GM18861 (cell line): Measurements from ENCODE around the gene PRELID1.
"Not testable (repeated sequence)": the region's sequence is repeated elsewhere in the genome, so short reads cannot be mapped to it uniquely, and the experiment has no call there.

Source experiments
- ATAC-seq: cut with Tn5 transposase; IDR thresholded peaks from one replicate; pipeline ENCODE4 v1.9.1; 2021; ENCODE audit not compliant: unreplicated experiment

Gene PRELID1, protein sequence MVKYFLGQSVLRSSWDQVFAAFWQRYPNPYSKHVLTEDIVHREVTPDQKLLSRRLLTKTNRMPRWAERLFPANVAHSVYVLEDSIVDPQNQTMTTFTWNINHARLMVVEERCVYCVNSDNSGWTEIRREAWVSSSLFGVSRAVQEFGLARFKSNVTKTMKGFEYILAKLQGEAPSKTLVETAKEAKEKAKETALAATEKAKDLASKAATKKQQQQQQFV

DNA sequence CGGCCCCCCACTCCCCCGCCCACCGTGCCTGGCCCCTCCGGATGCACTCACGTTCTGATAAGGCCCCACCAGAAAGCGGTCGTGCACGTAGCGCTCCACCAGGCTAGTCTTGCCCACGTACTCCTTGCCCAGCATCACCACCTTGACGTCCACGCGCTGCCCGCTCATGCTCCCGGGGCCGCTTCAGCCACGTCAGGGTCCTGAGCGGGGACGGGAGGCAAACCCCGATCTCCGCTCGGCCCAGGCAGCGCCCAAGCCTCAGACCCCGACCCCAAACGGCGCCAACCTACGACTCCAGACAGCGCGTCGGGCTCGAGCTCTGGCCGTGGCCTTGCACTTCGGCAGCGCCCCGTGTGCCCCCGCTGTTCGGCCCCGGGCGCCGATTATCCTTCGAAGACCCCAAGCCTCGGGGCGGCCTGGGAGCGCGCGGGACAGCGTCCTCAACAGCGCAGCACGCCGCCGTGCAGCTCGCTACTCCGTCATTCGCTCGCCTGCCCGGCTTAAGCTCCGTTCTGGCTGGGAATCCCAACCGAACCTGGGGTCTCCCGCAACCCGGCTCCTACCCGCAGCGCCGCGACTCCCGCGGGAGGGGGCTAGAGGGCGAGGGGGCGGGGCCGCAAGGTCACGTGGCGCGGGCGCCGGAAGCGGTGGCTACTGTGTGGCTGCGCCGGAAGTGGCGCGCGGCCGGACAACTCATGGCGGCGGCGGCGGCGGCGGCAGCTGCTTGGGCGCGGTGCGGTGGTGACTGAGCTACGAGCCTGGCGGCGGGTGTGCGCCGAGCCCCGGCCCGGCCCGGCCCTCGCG lies at the start of gene PRELID1, which contains the start of gene RAB24:
Gene PRELID1, plus strand, starts transcription at position 679 of the 804 bp plus-strand sequence. CDS start 187 bp downstream, outside the sequence.
Gene RAB24, minus strand, starts transcription at position 599 of the 804 bp plus-strand sequence. Its CDS starts 431 bp downstream, at position 168.
- ATAC-seq = peak; percentile 34

DNA sequence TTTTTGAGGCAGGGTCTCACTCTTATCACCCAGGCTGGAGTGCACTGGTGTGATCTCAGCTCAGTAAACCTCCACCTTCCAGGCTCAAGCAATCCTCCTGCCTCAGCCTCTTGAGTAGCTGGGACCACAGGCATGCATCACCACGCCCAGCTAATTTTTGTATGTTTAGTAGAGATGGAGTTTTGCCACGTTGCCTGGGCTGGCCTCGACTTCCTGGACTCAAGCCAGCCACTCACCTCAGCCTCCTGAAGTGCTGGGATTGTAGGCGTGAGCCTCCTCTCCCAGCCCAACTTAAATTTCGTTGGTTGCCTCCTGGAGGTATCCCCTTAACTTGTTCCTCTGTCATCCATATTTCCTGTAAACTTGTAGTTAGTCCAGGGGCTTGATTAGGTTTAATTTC lies 47.3 kb upstream of the PRELID1 start:
- ATAC-seq = no peak

DNA sequence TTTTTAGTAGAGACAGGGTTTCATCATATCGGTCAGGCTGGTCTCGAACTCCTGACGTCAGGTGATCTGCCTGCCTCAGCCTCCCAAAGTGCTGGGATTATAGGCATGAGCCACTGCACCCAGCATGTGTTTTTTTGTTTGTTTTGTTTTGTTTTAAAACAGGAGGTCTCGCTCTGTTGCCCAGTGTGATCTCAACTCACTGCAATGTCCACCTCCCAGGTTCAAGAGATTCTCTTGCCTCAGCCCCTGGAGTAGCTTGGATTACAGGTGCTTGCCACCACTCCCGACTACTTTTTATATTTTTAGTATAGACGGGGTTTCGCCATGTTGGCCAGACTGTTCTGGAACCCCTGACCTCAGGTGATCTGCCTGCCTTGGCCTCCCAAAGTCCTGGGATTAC lies 44.9 kb upstream of the PRELID1 start:
- ATAC-seq = not testable (repeated sequence)

DNA sequence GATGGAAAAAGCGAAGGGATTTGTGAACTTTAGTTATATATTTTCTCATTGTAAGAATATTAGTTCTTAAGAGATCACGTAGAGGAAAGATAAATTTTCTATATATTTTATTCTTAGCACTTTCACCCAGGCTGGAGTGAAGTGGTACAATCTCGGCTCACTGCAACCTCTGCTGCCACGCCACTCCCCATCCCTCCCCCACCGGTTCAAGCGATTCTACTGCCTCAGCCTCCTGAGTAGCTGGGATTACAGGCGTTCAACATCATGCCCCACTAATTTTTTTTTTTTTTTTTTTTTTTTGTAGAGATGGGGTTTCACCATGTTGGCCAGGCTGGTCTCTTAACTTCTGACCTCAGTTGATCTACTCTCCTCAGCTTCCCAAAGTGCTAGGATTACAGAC lies 42.6 kb upstream of the PRELID1 start:
- ATAC-seq = no peak

DNA sequence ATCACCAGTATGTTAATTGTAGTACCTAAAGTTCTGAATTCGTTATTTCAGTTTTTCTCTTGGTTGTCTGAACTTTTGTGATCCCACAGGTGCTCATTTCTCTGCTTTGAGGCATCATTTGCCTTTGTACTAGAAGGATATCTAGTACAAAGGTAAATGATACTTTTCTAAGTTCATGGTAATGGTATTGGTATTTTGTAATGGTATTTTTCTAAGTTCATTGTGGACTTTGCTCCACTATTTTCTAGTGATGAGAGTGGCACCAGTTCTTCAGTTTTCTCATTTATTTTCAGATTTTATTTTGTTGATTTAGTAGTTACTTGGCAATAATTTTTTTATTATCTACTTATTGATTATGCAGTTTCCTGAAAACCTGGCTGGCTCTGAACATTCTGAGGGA lies 42.1 kb upstream of the PRELID1 start:
- no peak for ATAC-seq

DNA sequence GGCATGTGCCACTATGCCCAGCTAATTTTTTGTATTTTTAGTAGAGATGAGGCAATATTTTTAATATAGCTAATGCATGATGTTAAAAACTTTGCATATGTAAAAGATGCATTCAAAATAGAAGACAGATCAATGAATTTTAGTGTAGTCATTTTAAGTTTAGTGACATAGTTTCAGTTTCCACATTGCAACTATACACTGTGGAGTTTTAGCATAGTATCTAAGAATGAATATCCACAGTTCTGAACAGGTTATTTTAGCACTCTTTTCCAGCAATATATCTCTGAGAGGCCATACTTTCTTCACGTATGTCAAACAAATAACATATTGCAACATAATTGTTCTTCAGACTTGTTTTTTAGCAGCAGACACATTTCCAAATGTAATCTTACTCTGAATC lies 39.4 kb upstream of the PRELID1 start:
- ATAC-seq = no peak

DNA sequence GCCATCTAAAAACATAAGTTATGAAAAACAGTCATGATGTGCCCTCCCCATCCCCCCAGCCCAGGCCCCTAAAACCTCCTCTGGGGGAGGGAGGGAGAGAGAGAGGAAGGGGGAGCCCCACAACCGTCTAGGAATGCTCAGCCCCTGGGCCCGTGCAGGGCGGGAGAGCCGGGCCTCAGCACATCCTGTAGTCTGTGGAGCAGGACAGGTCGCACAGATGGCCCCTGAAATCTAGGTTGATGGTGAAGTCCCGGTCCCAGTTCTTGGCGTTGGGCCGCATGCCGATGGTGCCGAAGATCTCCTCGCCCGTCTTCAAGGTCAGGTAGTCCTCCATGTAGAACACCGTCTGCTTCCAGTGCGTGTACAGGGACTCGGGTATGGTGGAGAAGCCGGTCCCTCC lies 38.2 kb upstream of the PRELID1 start:
- no peak for ATAC-seq

DNA sequence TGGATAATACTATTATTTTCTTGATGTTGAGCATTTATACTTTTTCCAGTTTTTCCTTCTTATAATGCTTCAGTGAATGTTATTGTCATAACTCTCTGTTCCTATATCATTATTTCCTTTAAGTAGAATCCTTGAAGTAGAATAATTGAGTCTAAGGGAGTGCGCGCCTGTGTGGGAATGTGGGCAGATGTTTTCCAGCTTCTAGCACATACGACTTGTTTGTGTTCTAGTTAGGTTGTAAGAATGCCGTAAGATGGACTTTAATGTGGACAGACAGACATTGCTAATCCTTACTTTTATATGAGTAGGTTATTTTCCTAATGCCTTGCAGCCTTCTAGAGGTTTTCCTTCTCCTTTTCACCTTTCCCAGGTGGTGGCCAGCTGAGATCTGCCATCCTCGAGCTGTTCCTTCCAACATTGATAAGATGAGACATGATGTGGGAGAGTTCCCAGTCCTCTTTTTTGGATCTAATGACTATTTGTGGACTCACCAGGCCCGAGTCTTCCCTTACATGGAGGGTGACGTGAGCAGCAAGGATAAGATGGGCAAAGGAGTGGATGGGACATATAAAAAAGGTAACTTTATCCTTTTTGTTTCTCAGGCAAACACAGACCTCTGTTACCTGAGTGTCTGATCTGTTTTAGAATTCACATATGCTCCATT lies 34.2 kb upstream of the PRELID1 start:
- ATAC-seq = no peak

DNA sequence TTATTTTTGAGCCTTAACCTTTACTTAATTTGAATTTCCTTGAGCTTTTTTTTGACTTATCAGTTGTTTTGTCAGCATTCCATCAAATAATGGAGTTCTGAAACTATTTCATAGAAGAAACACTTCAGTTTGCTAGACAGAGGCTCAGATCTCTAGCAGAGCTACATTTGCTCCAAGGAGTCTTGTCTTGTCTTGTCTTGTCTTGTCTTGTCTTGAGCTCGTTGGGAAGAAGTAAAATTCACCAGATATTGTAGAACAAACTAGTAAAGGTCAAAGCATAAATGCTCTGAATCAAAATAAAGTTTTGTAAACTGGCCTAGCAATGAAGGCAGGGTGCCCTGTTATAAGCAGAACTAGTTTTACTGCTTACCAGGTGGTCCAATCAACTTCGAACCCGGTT lies 33.6 kb upstream of the PRELID1 start:
- no peak for ATAC-seq

DNA sequence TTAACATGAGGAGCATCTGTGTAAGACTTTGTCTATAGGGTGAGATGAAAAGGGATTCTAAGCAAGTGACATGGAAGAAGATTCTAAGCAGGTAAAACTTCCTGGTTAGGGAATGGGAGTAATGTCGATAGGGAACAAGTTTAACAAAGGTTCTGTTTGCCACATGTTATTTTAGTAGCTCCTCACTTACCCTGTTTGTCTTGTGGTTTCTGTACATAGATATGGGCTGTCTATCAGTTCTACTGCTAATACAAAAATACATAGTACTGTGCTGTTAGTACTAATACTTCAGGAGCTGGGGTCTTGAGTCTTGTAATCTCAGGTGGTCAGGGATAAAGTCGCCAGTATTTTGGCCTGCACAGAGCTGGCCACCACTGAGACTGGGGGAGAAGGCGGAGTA lies 32.9 kb upstream of the PRELID1 start:
- ATAC-seq = no peak

DNA sequence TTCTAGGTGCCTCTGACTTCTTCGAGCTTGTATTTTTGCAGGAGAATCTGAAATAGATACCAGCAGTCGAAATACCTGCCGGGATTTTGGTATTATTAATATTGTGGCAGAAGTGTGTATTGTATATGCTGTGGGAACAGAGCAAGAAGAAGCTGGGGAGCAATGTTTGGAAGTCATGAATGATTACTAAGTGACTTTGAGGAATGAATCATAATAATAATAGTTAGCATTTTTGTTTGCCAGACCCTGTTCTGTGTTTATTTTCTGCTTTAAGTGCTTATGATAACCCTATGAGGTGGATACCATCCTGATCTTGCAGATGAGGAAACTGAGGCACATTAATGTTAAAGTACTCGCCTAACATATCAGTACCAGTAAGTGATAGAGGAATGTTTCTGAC lies 32.5 kb upstream of the PRELID1 start:
- ATAC-seq = no peak

DNA sequence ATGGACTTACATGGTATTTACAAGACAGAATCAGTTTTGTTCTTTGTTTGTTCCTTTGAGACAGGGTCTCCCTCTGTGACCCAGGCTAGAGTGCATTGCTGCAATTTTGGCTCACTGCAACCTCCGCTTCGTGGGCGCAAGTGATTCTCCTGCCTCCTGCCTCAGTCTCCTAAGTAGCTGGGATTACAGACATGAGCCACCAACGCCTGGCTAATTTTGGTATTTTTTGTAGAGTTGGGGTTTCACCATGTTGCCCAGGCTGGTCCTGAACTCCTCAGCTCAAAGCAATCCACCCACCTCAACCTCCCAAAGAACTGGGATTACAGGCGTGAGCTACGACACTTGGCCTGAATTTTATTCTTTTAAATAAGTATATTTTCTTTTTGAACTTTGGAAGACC lies 27.7 kb upstream of the PRELID1 start:
- ATAC-seq = no peak

DNA sequence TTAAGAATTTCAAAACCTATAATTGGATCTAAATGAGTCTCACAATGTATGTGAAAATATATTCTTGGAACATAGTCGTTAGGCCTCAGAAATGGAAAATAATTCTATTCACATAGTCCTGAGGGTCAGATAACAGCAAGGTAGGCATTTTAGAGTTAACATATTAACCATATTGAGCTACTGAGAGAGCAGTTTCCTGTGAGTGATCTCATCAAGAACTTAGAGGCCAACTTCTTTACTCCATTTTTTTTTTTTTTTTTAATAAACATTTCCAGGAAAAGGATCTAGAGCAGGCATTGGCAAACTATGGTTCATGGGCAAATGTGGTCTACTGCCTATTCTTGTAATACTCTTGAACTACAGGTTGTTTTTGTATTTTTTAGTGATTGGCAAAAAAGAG lies 26.7 kb upstream of the PRELID1 start:
- no peak for ATAC-seq

DNA sequence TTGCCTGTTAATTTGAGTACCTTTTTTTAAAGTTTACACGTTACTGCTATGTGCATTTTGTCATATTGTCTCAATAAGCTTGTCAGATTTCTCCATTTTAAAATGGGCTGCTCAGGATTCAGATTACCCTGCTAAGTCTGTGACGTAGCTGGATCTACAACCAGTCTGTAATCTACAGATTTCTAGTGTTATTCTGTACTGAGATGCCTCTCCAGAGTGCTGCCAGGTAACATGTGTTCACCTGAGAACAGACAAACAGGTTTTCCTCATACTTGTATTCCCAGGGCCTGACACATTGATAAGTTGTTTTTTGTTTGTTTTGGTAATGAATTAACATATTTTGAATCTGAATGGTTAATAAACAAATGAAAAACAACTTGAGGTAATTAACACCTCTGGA lies 15.4 kb upstream of the PRELID1 start:
- ATAC-seq = no peak

DNA sequence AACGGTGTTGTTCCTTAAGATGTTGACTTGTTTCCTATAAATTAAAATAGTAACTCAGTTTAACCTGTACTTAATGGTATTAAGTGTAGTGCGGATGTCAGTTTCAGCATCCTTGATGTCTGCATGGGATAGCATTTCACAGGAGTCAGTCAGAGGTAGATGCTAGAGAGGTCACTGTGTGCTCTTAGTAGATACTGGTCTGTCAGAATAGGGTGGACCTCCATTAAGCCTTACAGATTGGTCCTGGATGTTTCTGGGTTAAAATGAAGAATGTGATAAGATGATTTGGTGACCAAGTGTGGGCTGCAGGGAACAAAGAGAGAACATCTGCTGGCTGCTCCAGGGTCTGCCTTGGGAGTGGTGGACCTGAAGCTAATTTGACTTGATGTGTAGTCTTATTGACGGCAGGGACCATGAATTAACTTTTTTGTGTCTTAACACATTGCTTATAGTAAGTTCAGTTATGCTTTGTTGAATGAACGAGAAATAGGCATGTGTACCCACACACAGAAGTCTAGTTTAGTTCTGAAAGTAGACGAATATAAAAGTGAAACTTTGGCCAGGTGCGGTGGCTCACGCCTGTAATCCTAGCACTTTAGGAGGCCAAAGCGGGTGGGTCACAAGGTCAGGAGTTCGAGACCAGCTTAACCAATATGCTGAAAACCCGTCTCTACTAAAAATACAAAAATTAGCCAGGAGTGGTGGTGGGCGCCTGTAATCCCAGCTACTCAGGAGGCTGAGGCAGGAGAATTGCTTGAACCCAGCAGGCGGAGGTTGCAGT lies 12.6 kb upstream of the PRELID1 start:
- ATAC-seq = no peak

DNA sequence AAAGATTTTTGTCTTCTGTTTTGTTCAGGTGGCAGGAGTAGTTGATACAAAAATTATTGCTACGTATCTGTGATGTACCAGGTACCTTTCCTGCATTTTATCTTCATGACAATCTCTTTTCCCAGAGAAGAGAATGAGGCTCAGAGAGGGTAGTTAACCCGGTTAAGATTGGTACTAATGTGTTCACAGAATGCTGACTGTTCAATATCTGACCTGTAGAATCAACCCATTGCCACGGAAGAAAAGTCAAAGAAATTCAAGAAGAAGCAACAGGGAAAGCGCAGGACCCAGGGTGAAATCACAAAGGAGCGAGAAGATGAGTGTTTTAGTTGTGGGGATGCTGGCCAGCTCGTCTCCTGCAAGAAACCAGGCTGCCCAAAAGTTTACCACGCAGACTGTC lies 11.9 kb upstream of the PRELID1 start:
- no peak for ATAC-seq

DNA sequence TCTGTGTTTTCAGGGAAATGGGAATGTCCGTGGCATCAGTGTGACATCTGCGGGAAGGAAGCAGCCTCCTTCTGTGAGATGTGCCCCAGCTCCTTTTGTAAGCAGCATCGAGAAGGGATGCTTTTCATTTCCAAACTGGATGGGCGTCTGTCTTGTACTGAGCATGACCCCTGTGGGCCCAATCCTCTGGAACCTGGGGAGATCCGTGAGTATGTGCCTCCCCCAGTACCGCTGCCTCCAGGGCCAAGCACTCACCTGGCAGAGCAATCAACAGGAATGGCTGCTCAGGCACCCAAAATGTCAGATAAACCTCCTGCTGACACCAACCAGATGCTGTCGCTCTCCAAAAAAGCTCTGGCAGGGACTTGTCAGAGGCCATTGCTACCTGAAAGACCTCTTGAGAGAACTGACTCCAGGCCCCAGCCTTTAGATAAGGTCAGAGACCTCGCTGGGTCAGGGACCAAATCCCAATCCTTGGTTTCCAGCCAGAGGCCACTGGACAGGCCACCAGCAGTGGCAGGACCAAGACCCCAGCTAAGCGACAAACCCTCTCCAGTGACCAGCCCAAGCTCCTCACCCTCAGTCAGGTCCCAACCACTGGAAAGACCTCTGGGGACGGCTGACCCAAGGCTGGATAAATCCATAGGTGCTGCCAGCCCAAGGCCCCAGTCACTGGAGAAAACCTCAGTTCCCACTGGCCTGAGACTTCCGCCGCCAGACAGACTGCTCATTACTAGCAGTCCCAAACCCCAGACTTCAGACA lies 9.6 kb upstream of the PRELID1 start:
- ATAC-seq = no peak

DNA sequence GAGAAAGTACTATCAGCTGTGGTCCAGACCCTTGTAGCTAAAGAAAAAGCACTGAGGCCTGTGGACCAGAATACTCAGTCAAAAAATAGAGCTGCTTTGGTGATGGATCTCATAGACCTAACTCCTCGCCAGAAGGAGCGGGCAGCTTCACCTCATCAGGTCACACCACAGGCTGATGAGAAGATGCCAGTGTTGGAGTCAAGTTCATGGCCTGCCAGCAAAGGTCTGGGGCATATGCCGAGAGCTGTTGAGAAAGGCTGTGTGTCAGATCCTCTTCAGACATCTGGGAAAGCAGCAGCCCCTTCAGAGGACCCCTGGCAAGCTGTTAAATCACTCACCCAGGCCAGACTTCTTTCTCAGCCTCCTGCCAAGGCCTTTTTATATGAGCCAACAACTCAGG lies 9.0 kb upstream of the PRELID1 start:
- no peak for ATAC-seq

DNA sequence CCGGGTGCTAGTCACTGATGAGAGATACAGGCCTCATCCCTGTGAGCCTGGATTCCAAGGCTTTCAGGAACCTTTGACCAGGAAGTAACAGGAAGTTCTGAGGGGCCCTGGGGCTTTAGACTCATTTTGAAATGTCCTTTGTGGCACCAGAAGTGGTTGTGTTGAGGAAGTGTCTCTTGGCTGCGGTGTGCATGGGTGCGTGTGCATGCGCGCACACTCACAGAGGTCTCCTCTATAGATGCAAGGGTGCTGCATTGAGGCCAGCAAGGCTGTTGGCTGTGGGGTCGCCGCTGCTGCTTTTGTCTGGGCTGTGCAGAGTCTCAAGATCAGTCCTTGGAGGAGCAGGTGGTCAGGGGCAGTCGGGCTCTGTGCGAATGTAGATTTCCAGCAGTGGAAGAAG lies 7.7 kb upstream of the PRELID1 start:
- ATAC-seq = no peak

DNA sequence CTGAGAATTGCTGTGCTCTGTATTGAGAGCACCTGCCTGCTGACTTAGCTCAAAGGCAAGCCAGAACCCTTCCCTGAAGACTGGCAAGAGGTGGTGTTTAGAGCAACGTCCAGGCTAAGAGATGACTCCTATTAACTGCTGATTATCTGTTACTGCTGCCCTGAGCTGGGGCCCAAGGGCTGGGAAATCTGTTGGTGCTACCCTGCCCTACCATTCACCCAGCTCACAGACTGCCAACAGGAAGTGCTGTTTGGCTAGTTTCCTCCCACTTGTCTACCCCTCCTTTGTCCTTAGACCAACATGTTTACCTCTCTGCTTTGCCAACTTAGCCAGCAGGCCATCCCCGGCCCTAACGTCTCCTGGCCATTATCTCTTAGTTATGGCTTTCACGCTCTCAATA lies 7.0 kb upstream of the PRELID1 start:
- ATAC-seq = no peak

DNA sequence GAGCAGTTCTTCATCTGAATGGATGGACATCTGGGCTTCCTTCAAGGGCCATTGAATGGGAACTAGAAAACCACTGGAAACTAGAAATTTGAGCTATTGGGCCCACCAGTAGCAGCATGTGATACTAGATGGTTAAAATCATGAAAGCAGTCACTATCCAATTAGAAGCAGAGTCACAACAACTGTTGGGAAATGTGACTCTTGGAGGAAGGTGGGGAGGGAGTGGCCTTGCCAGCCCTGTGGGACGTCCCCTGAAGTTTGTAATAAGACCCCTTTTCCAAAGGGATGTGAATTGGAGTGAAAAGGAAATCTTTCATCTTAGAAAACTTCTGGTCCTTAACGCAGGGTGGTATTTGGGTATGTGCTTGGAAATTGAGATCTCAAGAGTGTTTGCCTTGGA lies 5.7 kb upstream of the PRELID1 start:
- ATAC-seq = no peak
